Activated T-cell treated with anti-CD3 and anti-CD28 coated beads, Interleukin-2, amount 50 U/mL, for 4 hours (primary cell): ENCODE data around the gene DLGAP1. TPM values are rescaled to one million over a fixed set of nuclear protein-coding genes. Genes with fewer than 3 reads are reported as not detected.
A peak's percentile ranks its signal among the peaks of the same experiment; 100 is the strongest.

ENCODE experiments used
- ATAC-seq, 2 donors: fragments of 200-7000 bp; cut with Tn5 transposase; one replicate each; pipeline ENCODE4 v1.10.0; 2021
- DNase-seq: peaks from one replicate; pipeline ENCODE4 v3.0.0-alpha.2; 2020
- H3K27me3 Mint-ChIP-seq: one replicate; pipeline ENCODE4 v1.8.0; 2021; ENCODE audit warnings: low read depth, mixed read lengths
- H3K36me3 Mint-ChIP-seq: one replicate; pipeline ENCODE4 v1.8.0; 2022; ENCODE audit warnings: mixed read lengths; ENCODE audit not compliant: insufficient read depth
- H3K4me1 Mint-ChIP-seq: one replicate; pipeline ENCODE4 v1.8.0; 2021; ENCODE audit warnings: low read depth, mixed read lengths
- H3K4me3 Mint-ChIP-seq: one replicate; pipeline ENCODE4 v1.8.0; 2021; ENCODE audit warnings: mild to moderate bottlenecking, moderate library complexity, mixed read lengths
- H3K9me3 Mint-ChIP-seq: one replicate; pipeline ENCODE4 v1.8.0; 2021; ENCODE audit warnings: mixed read lengths
- total RNA-seq, 3 donors: library from RNA; stranded (reverse); gene quantifications; one replicate each; pipeline ENCODE4 v1.2.1, GENCODE V29; 2021

Gene DLGAP1
- total RNA-seq, 3 donors from 2014 or later: 0.16 TPM; not detected in 2

DNA sequence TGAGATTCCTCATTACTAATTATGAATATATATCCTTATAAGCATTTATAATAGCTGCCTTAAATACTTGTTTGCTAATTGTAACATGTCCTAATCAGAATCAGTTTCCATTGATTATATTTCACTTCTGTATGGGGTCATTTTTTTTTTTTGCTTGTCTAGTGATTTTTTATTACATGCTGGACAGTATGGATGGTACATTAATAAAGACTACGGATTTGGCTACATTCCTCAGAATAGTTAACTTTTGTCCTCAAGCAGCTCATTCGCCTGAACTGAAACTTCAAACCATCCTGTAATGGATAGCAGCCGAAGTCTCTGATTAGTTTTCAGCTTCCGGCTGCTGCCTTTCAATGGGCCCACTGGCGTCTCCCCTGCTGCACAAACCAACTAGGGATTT, 993.4 kb downstream of the DLGAP1 start:
- peaks cover 46% of the 10 kb centered on the region for H3K4me1 Mint-ChIP-seq
- no peaks in the 10 kb centered on the region for H3K27me3 Mint-ChIP-seq
- no peak for DNase-seq
- H3K4me3 Mint-ChIP-seq: no peak overlapping the region
- H3K9me3 Mint-ChIP-seq: peaks cover 11% of the 10 kb centered on the region
- peaks cover 34% of the 10 kb centered on the region for H3K36me3 Mint-ChIP-seq
- no peak for ATAC-seq

DNA sequence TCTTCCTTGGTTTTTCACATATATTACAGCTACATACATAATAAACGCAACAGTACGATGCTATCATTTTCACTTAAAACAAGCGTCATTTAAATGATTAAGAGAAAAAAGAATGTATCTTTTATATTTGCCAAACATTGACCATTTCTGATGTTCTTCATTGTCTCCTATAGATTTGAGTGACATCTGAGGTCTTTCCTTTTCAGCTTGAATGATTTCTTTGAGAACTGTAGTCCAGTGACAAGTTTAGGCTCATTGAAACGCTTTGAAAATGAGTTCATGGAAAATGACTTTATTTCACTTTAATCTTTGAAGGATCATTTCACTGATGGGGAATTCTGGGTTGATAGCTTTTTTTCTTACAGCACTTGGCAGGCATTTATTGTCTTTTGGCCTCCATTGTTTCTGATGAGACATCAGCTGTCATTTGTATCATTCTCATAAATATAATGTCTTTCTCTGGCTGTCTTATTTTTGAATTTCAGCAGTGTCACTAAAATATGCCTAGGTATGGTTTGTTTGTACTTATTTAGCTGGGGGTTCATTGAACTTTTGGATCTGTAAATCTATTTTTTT, 994.2 kb downstream of the DLGAP1 start:
- Mint-ChIP-seq H3K27me3 (no peaks in the 10 kb centered on the region), H3K4me1 (peaks cover 45% of the 10 kb centered on the region), H3K9me3 (peaks cover 11% of the 10 kb centered on the region), H3K4me3 (no peak overlapping the region), H3K36me3 (peaks cover 39% of the 10 kb centered on the region)
- no peak for DNase-seq
- ATAC-seq: no peak

DNA sequence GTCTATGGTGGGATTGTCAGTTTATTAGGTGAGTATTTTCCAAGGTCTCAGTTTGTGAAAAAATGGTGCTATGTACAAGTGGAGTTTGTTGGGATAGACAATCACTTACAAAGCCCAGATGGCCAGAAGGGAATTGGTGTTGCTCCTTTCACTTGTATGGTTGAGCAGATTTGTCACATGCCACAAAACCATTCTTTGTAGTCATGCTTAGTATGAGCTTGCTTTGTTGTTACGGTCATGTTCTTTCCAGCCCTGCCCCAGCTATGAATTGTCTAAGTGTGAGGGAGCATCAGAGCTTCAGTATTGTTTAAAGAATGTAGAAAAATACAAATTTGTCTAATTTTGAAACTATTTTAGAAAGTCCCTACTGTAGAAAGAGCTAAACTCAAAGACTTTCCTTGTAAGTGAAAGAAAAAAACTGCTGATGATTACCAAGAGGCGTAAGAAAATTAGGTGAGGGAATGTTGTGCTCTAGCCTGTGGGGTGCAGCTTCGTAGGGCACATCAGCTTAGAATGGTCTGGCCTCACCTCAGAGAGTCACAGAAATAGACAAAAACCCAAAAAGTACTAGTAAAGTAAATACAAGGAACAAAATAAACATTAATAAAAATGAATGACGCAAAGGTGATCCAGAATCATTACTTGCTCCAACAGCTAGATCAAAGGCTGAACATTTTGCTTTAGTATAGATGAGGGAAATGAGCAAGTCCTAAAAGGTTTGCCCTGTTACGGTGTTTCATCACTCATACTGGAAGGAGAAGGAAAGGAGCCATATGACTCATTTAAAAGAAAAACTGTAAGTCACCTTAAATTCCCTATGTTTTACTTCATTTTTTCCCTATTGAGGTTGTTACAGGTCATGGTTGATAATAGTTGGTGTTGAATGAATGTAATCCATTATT, 995.9 kb downstream of the DLGAP1 start:
- Mint-ChIP-seq H3K27me3 (no peaks in the 10 kb centered on the region), H3K4me3 (peak overlapping the region; percentile 63), H3K36me3 (peaks cover 41% of the 10 kb centered on the region), H3K9me3 (peaks cover 11% of the 10 kb centered on the region), H3K4me1 (peaks cover 60% of the 10 kb centered on the region)
- peak; percentile 60 to 73 for ATAC-seq
- DNase-seq: no peak

DNA sequence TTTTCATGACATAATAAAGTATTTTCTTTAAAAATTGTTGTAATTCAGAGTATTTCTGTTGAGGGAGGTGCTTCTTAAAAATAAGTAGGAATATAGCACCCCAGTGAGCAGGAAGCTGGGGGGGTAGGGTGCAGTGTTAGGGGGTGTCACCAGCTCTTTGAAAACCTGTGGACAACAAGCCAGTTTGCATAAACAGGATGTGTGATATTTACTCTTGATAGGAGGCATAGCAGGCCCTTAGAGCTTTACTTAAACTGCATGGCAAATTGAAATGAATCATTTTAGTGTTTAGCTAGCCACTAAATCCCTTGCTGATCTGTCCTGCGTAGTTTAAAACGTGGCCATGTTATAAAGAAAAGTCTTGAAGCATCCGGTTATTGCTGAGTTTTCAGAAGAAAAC, 996.7 kb downstream of the DLGAP1 start:
- Mint-ChIP-seq H3K4me3 (peak overlapping the region; percentile 63), H3K36me3 (peaks cover 41% of the 10 kb centered on the region), H3K9me3 (peaks cover 11% of the 10 kb centered on the region), H3K4me1 (peaks cover 67% of the 10 kb centered on the region), H3K27me3 (no peaks in the 10 kb centered on the region)
- ATAC-seq: no peak
- no peak for DNase-seq

DNA sequence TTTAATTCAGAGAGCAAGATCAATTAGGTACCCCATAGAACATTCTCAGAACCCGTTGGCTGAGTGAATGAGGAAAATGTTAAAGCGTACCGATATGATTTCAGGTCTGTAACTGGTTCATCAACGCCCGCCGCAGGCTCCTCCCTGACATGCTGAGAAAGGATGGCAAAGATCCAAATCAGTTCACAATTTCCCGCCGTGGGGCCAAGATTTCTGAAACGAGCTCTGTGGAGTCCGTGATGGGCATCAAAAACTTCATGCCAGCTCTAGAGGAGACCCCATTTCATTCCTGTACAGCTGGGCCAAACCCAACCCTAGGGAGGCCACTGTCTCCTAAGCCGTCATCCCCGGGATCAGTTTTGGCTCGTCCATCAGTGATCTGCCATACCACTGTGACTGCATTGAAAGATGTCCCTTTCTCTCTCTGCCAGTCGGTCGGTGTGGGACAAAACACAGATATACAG, 997.8 kb downstream of the DLGAP1 start:
- Mint-ChIP-seq H3K27me3 (no peaks in the 10 kb centered on the region), H3K4me1 (peaks cover 74% of the 10 kb centered on the region), H3K9me3 (peaks cover 10% of the 10 kb centered on the region), H3K4me3 (no peak overlapping the region), H3K36me3 (peaks cover 40% of the 10 kb centered on the region)
- ATAC-seq (no peak), DNase-seq (no peak)

DNA sequence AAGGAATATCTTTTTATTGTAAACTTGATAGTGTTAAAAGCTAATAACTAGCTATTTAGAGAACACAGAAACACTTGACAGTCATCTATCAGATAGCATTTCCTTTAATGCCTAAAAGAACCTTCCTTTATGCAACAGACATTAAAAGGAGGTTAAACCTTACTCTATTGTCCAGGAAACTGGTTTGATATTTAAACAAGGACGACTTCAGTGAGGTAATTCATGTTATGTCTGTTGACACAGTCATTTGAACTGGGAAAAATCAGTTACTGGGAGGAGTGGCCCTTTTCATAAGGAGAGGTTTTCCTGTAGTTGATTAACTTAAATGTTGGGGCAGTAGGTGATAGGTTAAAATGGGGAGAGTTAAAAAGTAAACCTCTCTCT, 998.4 kb downstream of the DLGAP1 start:
- peaks cover 36% of the 10 kb centered on the region for H3K36me3 Mint-ChIP-seq
- H3K27me3 Mint-ChIP-seq: no peaks in the 10 kb centered on the region
- H3K4me1 Mint-ChIP-seq: peaks cover 74% of the 10 kb centered on the region
- H3K4me3 Mint-ChIP-seq: no peak overlapping the region
- no peak for ATAC-seq
- no peak for DNase-seq
- peaks cover 6% of the 10 kb centered on the region for H3K9me3 Mint-ChIP-seq

DNA sequence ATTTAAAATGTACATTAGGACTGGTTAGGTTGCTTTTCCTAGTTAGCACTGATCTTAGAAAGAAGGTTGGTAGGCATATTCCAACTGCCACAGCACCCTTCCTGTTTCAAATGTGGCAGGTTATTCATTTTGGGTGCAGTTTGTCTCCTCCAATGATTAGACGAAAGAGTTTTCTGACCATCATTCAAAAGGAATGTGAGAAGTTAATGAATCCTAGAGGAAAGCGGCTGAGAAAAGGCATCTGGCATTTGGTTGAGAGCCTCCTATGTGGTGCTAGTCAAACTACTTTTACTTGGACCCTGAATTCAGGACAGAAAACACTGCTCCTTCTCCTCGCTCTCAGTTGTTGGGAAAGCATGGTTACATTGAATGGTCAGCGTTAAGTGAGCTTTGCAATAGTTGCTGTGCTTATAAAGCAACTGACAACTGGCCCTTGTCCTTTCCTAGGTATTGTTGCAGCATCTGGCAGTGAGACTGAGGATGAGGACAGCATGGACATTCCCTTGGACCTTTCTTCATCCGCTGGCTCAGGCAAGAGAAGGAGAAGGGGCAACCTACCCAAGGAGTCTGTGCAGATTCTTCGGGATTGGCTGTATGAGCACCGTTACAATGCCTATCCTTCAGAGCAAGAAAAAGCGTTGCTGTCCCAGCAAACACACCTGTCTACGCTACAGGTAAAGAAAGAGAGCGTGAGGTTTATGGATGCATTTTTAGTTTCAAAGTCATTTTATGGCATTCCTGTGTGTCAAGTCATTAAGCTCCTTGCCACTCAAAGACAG, 999.0 kb downstream of the DLGAP1 start:
- Mint-ChIP-seq H3K27me3 (no peaks in the 10 kb centered on the region), H3K9me3 (peaks cover 6% of the 10 kb centered on the region), H3K36me3 (peaks cover 35% of the 10 kb centered on the region), H3K4me1 (peaks cover 77% of the 10 kb centered on the region), H3K4me3 (no peak overlapping the region)
- ATAC-seq: no peak
- DNase-seq: no peak

DNA sequence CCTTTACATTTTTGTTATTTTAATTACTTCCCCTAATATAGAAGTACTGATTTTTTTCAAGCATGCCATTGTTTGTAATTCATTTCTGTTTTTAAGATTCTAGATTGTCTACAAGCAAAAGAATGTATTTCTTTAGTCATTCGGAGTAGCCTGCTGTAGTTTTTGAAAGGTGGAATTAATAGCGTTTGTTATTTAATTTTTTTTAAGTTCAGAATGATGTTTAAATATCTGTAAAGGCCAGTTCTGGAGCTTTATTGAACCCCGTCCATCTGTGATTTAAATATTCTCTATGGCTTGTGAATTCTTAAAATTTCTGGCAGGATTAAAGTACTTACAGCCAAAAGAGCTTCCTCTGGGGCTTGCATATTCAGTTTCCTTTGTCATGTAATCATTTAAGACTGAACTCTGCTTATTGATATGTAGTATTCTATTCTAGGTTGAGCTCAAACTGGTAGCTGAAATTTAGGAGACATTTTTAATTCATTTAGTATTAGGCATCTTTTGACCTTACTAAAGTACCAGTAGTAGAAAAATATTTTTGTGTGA, 999.9 kb downstream of the DLGAP1 start:
- DNase-seq (no peak), ATAC-seq (no peak)
- Mint-ChIP-seq H3K9me3 (no peaks in the 10 kb centered on the region), H3K4me1 (peaks cover 76% of the 10 kb centered on the region), H3K4me3 (peak overlapping the region; percentile 92), H3K36me3 (peaks cover 30% of the 10 kb centered on the region), H3K27me3 (no peaks in the 10 kb centered on the region)

DNA sequence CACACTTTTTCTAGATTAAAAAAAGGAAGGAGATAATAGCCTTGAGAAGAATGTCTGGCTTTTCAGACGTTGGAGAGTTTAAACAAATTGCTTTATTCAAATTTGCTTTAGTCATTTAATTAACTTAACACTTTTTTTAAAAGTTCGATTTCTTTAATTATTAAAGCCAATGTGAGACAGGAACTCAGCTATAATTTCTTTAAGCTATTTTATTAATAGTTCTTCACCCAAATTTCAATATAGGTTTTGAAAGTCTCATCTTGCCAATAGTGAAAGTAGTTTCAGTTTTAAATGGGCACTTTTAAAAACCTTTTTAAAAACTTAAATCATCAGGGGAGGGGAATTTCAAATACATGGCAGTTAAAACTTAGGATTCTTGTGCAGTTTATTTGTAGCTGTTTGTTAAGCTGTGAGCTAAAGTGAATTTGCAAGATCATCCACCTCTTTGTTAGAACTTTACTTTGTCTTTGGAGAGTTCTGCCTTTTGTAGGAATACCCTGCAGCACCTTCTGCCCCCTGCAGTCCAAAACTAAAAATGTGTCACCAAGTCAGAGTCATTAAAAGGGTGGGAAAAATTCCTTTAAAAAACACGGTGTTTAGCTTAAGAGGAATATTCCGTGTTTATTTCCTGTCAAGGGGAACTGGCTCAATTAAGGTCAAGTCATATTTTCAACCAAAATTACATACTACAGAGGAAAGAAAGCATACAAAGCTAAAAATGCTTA, 1000.6 kb downstream of the DLGAP1 start:
- Mint-ChIP-seq H3K27me3 (no peaks in the 10 kb centered on the region), H3K4me3 (peak overlapping the region; percentile 92), H3K36me3 (peaks cover 29% of the 10 kb centered on the region), H3K9me3 (no peaks in the 10 kb centered on the region), H3K4me1 (peaks cover 73% of the 10 kb centered on the region)
- DNase-seq (peak; percentile 14), ATAC-seq (no peak)

DNA sequence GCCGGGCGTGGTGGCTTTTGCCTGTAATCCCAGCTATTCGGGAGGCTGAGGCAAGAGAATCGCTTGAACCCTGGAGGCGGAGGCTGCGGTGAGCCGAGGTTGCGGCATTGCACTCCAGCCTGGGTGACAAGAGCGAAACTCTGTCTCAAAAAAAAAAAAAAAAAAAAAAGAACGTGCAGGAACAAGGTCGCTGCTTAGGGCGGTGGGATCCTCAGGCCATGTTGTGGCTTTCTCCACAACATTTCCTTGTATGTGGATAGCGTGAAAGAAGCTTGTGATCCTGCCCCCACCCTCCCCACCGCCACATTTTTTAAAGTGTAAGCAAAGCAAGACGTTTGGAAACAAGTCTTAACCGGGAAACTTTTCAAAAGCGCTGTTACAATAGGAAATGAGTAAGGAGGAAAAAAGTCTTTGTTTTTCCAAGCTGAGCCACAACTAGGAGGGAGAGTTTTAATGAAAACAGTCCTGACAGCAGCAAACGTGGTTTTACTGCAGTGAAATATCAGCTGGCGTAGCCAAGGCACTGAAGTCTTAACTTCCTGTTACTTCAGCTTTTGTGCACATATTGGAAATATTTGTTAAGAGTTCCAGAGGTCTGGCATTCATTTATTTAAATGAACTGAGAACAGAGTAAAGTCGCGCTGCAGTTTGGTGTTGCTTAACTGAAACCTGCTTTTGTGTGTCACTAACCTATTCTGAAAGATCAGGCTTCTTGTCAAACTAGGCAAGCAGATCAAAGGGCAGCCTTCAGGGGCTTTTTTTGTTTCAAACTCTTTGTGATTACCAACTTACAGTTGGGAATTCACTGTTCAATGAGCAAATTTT, 1001.4 kb downstream of the DLGAP1 start:
- peaks cover 22% of the 10 kb centered on the region for H3K36me3 Mint-ChIP-seq
- peak overlapping the region; percentile 92 for H3K4me3 Mint-ChIP-seq
- H3K4me1 Mint-ChIP-seq: peaks cover 69% of the 10 kb centered on the region
- H3K9me3 Mint-ChIP-seq: no peaks in the 10 kb centered on the region
- DNase-seq: peak; percentile 18
- H3K27me3 Mint-ChIP-seq: no peaks in the 10 kb centered on the region
- peak; percentile 38 to 53 for ATAC-seq

DNA sequence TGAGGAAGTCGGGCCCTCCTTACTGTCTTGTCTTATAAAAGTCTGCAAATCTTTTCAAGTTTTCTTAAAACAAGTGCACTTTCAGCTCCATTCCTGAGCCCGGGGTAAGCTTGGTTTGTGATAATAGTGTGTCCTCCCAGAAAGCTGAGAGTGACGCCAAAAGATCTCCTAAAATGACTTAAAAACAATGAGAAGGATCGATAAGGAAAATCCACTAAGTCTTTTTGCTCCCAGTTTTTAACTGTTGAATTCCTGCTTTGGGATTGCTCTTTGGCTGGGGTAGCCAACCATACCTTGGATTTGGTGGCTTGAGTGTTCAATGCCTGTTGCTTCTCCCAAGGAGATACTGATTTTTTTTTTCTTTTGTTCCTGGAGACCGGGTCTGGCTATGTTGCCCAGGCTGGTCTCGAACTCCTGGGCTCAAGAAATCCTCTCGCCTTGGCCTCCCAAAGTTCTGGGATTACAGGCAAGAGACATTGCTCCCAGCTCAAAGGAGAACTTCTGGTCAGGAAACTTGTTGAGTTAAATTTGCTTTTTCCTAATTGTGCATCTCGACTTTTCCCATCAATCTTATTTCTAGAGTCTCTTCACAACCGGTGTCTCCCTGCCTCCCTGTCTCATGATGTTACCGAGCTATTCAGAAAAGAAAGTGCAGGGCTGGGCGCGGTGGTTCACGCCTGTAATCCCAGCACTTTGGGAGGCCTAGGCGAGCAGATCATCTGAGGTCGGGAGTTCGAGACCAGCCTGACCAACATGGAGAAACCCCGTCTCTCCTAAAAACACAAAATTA, 1002.2 kb downstream of the DLGAP1 start:
- ATAC-seq: no peak
- H3K9me3 Mint-ChIP-seq: no peaks in the 10 kb centered on the region
- peaks cover 17% of the 10 kb centered on the region for H3K36me3 Mint-ChIP-seq
- peaks cover 63% of the 10 kb centered on the region for H3K4me1 Mint-ChIP-seq
- H3K27me3 Mint-ChIP-seq: no peaks in the 10 kb centered on the region
- no peak for DNase-seq
- peak overlapping the region; percentile 92 for H3K4me3 Mint-ChIP-seq

DNA sequence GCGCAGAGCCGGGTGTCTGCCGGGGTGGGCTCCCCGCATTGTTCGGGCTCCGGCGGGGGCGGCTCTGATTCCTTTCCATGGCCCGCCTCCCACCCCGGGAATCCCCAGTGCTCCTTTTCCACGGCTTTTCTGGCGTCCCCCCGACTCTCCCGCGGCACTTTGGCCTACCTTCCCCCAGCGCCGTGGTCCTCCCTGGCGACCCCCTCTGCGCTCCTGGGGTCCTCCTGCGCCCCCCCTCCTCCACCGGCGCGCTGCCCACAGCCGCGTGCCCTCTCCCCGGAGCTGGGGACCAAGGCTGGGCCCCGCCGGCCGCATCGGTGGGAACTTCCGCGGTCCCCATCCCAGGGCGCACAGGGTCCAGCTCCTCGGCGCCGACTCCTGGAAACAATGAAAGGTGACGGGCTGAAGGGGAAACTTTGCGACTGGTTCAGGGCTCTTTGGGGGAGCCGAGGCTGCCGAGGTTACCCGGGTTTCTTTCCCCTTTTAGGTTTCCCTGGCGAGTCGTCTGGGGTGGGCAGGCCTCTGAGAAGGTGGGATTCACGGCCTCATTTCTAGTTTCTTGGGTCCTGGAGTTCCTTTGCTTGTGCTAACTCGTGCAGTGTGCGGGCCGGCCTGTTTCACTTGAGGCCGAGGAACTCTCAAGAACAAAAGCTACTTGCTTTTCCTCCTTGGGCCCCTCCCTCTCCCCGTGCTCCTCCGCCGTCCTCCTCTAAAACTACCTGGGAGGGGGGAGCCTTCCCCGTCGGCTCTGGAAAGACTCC, 1002.9 kb downstream of the DLGAP1 start:
- ATAC-seq: no peak
- peaks cover 63% of the 10 kb centered on the region for H3K4me1 Mint-ChIP-seq
- peak; percentile 29 for DNase-seq
- H3K4me3 Mint-ChIP-seq: peak overlapping the region; percentile 92
- no peaks in the 10 kb centered on the region for H3K27me3 Mint-ChIP-seq
- H3K36me3 Mint-ChIP-seq: peaks cover 11% of the 10 kb centered on the region
- no peaks in the 10 kb centered on the region for H3K9me3 Mint-ChIP-seq
